Body of pancreas (tissue), 4 donors: Measurements from ENCODE around the gene CFAP77.

Source experiments
- CTCF ChIP-seq, 7 experiments: fragments of 450-650 bp in 4 of 7; fragments of 200-600 bp in 3 of 7; sonication (generic) in 3 of 7; IDR thresholded peaks; one replicate each; pipeline ENCODE4 v1.5.1; 2016 to 2019; ENCODE audit warnings: antibody characterized with exemption in 7 of 7
- POLR2A ChIP-seq, 3 donors: fragments of 450-650 bp; IDR thresholded peaks; one replicate each; pipeline ENCODE4 v1.6.1; 2016; ENCODE audit warnings: antibody characterized with exemption in 3 of 3, mild to moderate bottlenecking in 2 of 3

- TF ChIP-seq CTCF (IDR thresholded peaks at IDR 0.05) (no peak), POLR2A (IDR thresholded peaks at IDR 0.05) (no peak)
Observed at GRCh38 chr9:132486706-132487350, 76.8 kb downstream of the CFAP77 start.
